Osteocyte (in vitro differentiated cells): ENCODE measurements around the gene NOS1AP. TPM values are rescaled to one million over a fixed set of nuclear protein-coding genes. Genes with fewer than 3 reads are reported as not detected.

Experiments
- DNase-seq: peaks from one replicate; pipeline ENCODE4 v3.0.0; 2021; ENCODE audit warnings: mixed read lengths; ENCODE audit not compliant: unreplicated experiment; ENCODE audit errors: extremely low spot score
- H3K27ac Mint-ChIP-seq: one replicate; pipeline ENCODE4 v1.8.0; 2021; ENCODE audit warnings: mild to moderate bottlenecking, mixed read lengths; ENCODE audit not compliant: unreplicated experiment
- H3K27me3 Mint-ChIP-seq: one replicate; pipeline ENCODE4 v1.8.0; 2021; ENCODE audit warnings: mixed read lengths; ENCODE audit not compliant: unreplicated experiment
- H3K36me3 Mint-ChIP-seq: one replicate; pipeline ENCODE4 v1.8.0; 2021; ENCODE audit warnings: mixed read lengths; ENCODE audit not compliant: unreplicated experiment
- H3K4me1 Mint-ChIP-seq: one replicate; pipeline ENCODE4 v1.8.0; 2021; ENCODE audit warnings: mixed read lengths; ENCODE audit not compliant: unreplicated experiment
- H3K4me3 Mint-ChIP-seq: one replicate; pipeline ENCODE4 v1.8.0; 2021; ENCODE audit warnings: mild to moderate bottlenecking, moderate library complexity, mixed read lengths; ENCODE audit not compliant: unreplicated experiment
- H3K9me3 Mint-ChIP-seq: one replicate; pipeline ENCODE4 v1.8.0; 2021; ENCODE audit warnings: mixed read lengths; ENCODE audit not compliant: unreplicated experiment
- total RNA-seq: library from RNA; stranded (reverse); gene quantifications from 2 replicates; pipeline ENCODE4 v1.2.1, GENCODE V29; 2021
- TF ChIP-seq, protein P1 (sequence below): fragments of 200-600 bp; sonication (generic); IDR thresholded peaks from 2 replicates; pipeline ENCODE4 v1.5.0; 2021; ENCODE audit warnings: antibody characterized with exemption, mild to moderate bottlenecking, moderate library complexity

The NOS1AP gene
- total RNA-seq, 1 donor from 2014 or later = 2.5 TPM

DNA sequence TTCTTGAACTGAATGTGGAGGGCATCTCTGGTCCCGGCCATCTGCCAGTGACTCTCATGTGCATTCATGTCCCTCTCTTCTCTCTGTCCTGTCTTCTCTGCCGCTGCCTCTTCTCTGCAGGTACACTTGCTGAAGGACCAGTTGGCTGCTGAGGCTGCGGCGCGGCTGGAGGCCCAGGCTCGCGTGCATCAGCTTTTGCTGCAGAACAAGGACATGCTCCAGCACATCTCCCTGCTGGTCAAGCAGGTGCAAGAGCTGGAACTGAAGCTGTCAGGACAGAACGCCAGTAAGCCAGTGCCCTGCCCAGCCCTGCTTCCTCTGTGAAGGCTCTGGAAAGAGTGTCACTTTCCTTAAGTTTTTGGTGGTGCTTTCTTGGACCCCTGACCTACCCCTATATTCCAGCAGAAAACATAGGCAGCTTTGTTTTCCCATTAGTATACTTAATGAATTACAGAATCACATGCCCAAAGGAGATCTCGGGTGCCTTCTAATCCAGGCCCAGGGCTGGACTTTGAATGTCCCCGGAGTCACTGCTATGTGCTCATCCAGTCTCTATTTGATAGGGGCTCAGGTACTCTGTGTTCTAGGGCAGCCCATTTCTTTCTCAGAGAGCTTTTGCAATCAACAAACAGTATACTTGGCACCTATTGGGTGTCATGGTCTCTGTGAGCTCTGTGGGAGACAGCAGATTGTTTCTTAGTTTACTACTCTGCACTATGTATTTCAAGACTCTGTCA lies 296.0 kb downstream of the NOS1AP start:
- TF ChIP-seq, protein P1, sequence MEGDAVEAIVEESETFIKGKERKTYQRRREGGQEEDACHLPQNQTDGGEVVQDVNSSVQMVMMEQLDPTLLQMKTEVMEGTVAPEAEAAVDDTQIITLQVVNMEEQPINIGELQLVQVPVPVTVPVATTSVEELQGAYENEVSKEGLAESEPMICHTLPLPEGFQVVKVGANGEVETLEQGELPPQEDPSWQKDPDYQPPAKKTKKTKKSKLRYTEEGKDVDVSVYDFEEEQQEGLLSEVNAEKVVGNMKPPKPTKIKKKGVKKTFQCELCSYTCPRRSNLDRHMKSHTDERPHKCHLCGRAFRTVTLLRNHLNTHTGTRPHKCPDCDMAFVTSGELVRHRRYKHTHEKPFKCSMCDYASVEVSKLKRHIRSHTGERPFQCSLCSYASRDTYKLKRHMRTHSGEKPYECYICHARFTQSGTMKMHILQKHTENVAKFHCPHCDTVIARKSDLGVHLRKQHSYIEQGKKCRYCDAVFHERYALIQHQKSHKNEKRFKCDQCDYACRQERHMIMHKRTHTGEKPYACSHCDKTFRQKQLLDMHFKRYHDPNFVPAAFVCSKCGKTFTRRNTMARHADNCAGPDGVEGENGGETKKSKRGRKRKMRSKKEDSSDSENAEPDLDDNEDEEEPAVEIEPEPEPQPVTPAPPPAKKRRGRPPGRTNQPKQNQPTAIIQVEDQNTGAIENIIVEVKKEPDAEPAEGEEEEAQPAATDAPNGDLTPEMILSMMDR = no peak
- H3K27me3 Mint-ChIP-seq = no peaks in the 10 kb centered on the region
- H3K9me3 Mint-ChIP-seq = no peaks in the 10 kb centered on the region
- H3K36me3 Mint-ChIP-seq = peaks cover 3% of the 10 kb centered on the region
- DNase-seq = no peak
- H3K4me3 Mint-ChIP-seq = no peak overlapping the region
- no peak overlapping the region for H3K27ac Mint-ChIP-seq
- no peaks in the 10 kb centered on the region for H3K4me1 Mint-ChIP-seq

GRCh38 chr1:162366149-162366548 lies 296.7 kb downstream of the NOS1AP start:
- Mint-ChIP-seq H3K36me3 (peaks cover 3% of the 10 kb centered on the region), H3K4me1 (no peaks in the 10 kb centered on the region), H3K4me3 (no peak overlapping the region), H3K27me3 (no peaks in the 10 kb centered on the region), H3K27ac (no peak overlapping the region), H3K9me3 (no peaks in the 10 kb centered on the region)
- TF ChIP-seq, protein P1 = no peak
- DNase-seq = no peak

DNA sequence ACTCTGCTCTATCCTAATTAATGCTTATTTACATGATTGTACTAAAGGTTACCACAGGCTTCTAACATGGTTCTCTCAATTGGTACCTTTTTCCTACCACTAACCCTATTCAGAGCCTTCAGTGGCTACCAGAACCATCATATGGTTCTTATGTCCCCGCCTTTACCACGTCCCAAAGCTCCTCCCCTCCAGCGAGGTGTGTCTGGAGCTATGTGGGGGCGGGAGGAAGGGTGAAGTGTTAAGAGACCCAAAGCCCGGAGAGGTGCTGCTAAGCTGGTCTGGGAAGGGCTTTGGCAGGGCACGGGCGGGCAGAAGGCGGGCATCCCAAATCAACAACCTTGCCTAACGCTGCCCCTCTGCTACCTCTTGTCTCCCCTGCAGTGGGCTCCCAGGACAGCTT lies 297.2 kb downstream of the NOS1AP start:
- Mint-ChIP-seq H3K36me3 (peaks cover 3% of the 10 kb centered on the region), H3K9me3 (no peaks in the 10 kb centered on the region), H3K4me3 (no peak overlapping the region), H3K27ac (no peak overlapping the region), H3K4me1 (no peaks in the 10 kb centered on the region), H3K27me3 (no peaks in the 10 kb centered on the region)
- no peak for DNase-seq
- TF ChIP-seq, protein P1 = no peak

GRCh38 chr1:162367073-162367472 lies 297.6 kb downstream of the NOS1AP start:
- TF ChIP-seq, protein P1 = no peak
- Mint-ChIP-seq H3K4me1 (no peaks in the 10 kb centered on the region), H3K9me3 (no peaks in the 10 kb centered on the region), H3K27ac (no peak overlapping the region), H3K4me3 (no peak overlapping the region), H3K36me3 (peaks cover 3% of the 10 kb centered on the region), H3K27me3 (no peaks in the 10 kb centered on the region)
- DNase-seq = no peak

DNA sequence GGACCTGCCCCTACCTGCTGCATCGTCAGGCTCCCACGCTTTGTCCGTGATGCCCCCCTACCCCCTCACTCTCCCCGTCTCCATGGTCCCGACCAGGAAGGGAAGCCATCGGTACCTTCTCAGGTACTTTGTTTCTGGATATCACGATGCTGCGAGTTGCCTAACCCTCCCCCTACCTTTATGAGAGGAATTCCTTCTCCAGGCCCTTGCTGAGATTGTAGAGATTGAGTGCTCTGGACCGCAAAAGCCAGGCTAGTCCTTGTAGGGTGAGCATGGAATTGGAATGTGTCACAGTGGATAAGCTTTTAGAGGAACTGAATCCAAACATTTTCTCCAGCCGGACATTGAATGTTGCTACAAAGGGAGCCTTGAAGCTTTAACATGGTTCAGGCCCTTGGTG lies 298.3 kb downstream of the NOS1AP start:
- DNase-seq = no peak
- TF ChIP-seq, protein P1 = no peak
- no peak overlapping the region for H3K27ac Mint-ChIP-seq
- peaks cover 3% of the 10 kb centered on the region for H3K36me3 Mint-ChIP-seq
- no peak overlapping the region for H3K4me3 Mint-ChIP-seq
- H3K4me1 Mint-ChIP-seq = peaks cover 3% of the 10 kb centered on the region
- no peaks in the 10 kb centered on the region for H3K9me3 Mint-ChIP-seq
- H3K27me3 Mint-ChIP-seq = no peaks in the 10 kb centered on the region
